Caco-2 (cell line): ENCODE results near the gene SYT6. TPM values are rescaled to one million over a fixed set of nuclear protein-coding genes. Genes with fewer than 3 reads are reported as not detected.

Source experiments
- BruUV-seq: library from RNA; stranded (reverse); fragments of 400-500 nt; replicated peaks from 2 replicates; lab custom pipeline; 2021; lab: Mats Ljungman, UMichigan
- CTCF ChIA-PET: fragments of 300-600 bp; sonication (Branson Sonifier 250); formaldehyde crosslinking; loops from one replicate; lab custom pipeline; 2022; ENCODE audit warnings: antibody characterized with exemption; lab: Charles Lee
- POLR2A ChIA-PET: fragments of 300-600 bp; sonication (Branson Sonifier 250); formaldehyde crosslinking; loops from one replicate; lab custom pipeline; 2022; ENCODE audit warnings: antibody characterized with exemption; lab: Charles Lee
- DNase-seq, 2 experiments: peaks; one replicate each; pipeline versions ENCODE4 v3.0.0 to v3.0.0-alpha.2; 2020 to 2022
- H3K27me3 ChIP-seq: replicated peaks from 2 replicates; pipeline ENCODE4 v1.6.0; 2011; ENCODE audit warnings: low read length; ENCODE audit not compliant: control insufficient read depth, insufficient read depth
- H3K36me3 ChIP-seq: 2 replicates; pipeline ENCODE4 v1.5.1; 2011; ENCODE audit warnings: low read length; ENCODE audit not compliant: control insufficient read depth, insufficient read depth
- H3K4me1 ChIP-seq: fragments of 250-450 bp; sonication (Bioruptor Pico); 2 replicates; pipeline ENCODE4 v1.5.1; 2020; ENCODE audit warnings: mild to moderate bottlenecking
- H3K4me3 ChIP-seq: 2 replicates; pipeline ENCODE4 v1.5.1; 2011; ENCODE audit warnings: low read depth, mild to moderate bottlenecking, control low read depth, low read length
- H3K9me3 ChIP-seq: fragments of 250-450 bp; sonication (Bioruptor Pico); 2 replicates; pipeline ENCODE4 v1.5.1; 2020; ENCODE audit warnings: mild to moderate bottlenecking, moderate library complexity
- H3K27ac Mint-ChIP-seq: one replicate; pipeline ENCODE4 v1.8.0; 2022; ENCODE audit warnings: mixed read lengths; ENCODE audit not compliant: unreplicated experiment
- H3K27me3 Mint-ChIP-seq: one replicate; pipeline ENCODE4 v1.8.0; 2022; ENCODE audit warnings: mixed read lengths; ENCODE audit not compliant: insufficient read depth, unreplicated experiment
- H3K36me3 Mint-ChIP-seq: one replicate; pipeline ENCODE4 v1.8.0; 2022; ENCODE audit warnings: mild to moderate bottlenecking, mixed read lengths; ENCODE audit not compliant: insufficient read depth, unreplicated experiment
- H3K4me1 Mint-ChIP-seq: one replicate; pipeline ENCODE4 v1.8.0; 2022; ENCODE audit warnings: low read depth, mixed read lengths; ENCODE audit not compliant: unreplicated experiment
- H3K4me3 Mint-ChIP-seq: one replicate; pipeline ENCODE4 v1.8.0; 2022; ENCODE audit warnings: mild to moderate bottlenecking, moderate library complexity, mixed read lengths; ENCODE audit not compliant: unreplicated experiment
- H3K9me3 Mint-ChIP-seq: one replicate; pipeline ENCODE4 v1.8.0; 2022; ENCODE audit warnings: mixed read lengths; ENCODE audit not compliant: unreplicated experiment
- intact Hi-C: fragments of 100-400 bp; cut with micrococcal nuclease; formaldehyde crosslinking; loops from one replicate; pipeline ENCODE4 v1.10.0; 2022; ENCODE audit not compliant: unreplicated experiment
- total RNA-seq: library from RNA; stranded (reverse); gene quantifications from 2 replicates; pipeline ENCODE4 v1.2.3, GENCODE V29; 2022
- TF ChIP-seq, protein P1 (sequence below), 2 experiments: fragments of 200-600 bp in 1 of 2; IDR thresholded peaks; 1 replicate in 1 of 2; 2 replicates in 1 of 2; pipeline versions ENCODE4 v1.5.1 to v1.8.0; 2011 to 2022; ENCODE audit warnings: antibody characterized with exemption in 1 of 2, control low read depth in 1 of 2, inconsistent platforms in 1 of 2, low read depth in 1 of 2, low read length in 1 of 2, mild to moderate bottlenecking in 1 of 2, moderate library complexity in 1 of 2; ENCODE audit not compliant: insufficient read depth in 1 of 2, severe bottlenecking in 1 of 2, unreplicated experiment in 1 of 2

Gene SYT6
- total RNA-seq, 1 experiment from 2014 or later: 0.32 TPM

DNA sequence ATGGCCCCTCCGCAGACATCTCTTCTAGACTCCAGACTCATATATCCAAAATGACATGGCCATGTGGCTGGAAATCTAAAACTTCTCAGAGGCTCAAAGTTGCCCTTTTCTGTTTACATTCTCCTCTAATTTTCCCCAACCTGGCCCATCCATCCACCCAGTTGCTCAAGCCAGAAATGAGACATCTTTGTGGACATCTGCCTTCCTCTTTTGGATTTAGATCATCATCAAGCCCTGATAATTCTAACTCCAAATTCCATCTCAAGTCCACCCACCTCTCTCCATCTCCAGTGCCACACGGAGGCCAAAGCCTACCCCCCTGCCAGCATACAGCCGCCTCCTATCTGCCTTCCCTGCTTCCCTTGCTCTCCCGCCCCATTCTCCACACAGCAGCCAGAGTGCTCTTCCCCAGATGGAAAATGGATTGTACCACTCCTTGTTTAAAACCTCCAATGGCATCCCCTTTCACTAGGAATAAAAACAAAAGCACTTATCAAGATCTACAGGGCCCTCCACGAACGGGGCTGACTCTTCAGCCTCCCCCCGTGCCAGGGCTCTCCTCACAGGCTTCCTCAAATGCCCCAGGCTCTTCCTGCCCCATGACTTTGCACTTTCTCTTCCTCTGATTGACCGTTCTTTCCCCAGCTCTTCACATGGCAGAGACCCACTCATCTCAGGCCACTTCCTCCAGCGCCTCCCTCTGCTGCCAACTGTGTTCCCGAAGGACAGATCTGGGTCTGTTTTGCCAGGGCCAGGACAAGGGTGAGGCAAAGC, 40.1 kb downstream of the SYT6 start:
- TF ChIP-seq, protein P1, sequence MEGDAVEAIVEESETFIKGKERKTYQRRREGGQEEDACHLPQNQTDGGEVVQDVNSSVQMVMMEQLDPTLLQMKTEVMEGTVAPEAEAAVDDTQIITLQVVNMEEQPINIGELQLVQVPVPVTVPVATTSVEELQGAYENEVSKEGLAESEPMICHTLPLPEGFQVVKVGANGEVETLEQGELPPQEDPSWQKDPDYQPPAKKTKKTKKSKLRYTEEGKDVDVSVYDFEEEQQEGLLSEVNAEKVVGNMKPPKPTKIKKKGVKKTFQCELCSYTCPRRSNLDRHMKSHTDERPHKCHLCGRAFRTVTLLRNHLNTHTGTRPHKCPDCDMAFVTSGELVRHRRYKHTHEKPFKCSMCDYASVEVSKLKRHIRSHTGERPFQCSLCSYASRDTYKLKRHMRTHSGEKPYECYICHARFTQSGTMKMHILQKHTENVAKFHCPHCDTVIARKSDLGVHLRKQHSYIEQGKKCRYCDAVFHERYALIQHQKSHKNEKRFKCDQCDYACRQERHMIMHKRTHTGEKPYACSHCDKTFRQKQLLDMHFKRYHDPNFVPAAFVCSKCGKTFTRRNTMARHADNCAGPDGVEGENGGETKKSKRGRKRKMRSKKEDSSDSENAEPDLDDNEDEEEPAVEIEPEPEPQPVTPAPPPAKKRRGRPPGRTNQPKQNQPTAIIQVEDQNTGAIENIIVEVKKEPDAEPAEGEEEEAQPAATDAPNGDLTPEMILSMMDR (IDR thresholded peaks at IDR 0.05; ENCODE audit: insufficient read depth in 1 of 2, low read depth in 1 of 2, low read length in 1 of 2, severe bottlenecking in 1 of 2, unreplicated experiment in 1 of 2): no peak
- no peaks in the 10 kb centered on the region for H3K9me3 Mint-ChIP-seq
- H3K9me3 ChIP-seq: no peaks in the 10 kb centered on the region
- no peak overlapping the region for H3K4me3 ChIP-seq
- intact Hi-C loops: no loop called here
- POLR2A ChIA-PET: no interaction called here
- no peaks in the 10 kb centered on the region for H3K4me1 ChIP-seq
- H3K4me3 Mint-ChIP-seq: no peak overlapping the region
- no TSS peak for BruUV-seq
- H3K4me1 Mint-ChIP-seq: peaks cover 6% of the 10 kb centered on the region
- DNase-seq: no peak
- no peaks in the 10 kb centered on the region for H3K36me3 Mint-ChIP-seq
- H3K27ac Mint-ChIP-seq: no peak overlapping the region
- no peaks in the 10 kb centered on the region for H3K27me3 ChIP-seq
- CTCF ChIA-PET: no interaction called here
- H3K27me3 Mint-ChIP-seq: no peaks in the 10 kb centered on the region
- H3K36me3 ChIP-seq: no peaks in the 10 kb centered on the region

DNA sequence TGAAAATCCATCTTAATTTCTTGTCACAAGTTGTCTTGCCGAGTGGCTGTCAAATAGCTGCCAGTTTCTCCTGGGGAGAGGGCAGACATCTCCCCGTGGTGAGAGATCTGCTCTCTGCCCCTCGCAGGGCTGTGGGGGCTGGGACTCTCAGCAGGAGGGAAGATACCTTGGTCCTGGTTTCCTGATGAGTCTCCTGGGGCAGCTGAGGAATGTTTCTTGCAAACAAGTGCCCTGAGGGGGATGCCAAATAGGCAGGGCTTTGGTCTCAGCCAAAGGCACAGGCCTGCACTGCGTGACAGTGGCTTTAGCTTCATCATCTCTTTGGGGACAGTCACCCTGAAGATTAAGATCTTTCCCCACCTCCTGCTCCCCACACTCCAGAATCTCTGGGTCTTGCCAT, 40.9 kb downstream of the SYT6 start:
- Mint-ChIP-seq H3K4me1 (peaks cover 6% of the 10 kb centered on the region), H3K27ac (no peak overlapping the region), H3K9me3 (no peaks in the 10 kb centered on the region), H3K4me3 (no peak overlapping the region), H3K36me3 (no peaks in the 10 kb centered on the region), H3K27me3 (no peaks in the 10 kb centered on the region)
- no peaks in the 10 kb centered on the region for H3K4me1 ChIP-seq
- no peaks in the 10 kb centered on the region for H3K36me3 ChIP-seq
- TF ChIP-seq, protein P1 (IDR thresholded peaks at IDR 0.05; ENCODE audit: insufficient read depth in 1 of 2, low read depth in 1 of 2, low read length in 1 of 2, severe bottlenecking in 1 of 2, unreplicated experiment in 1 of 2): no peak
- intact Hi-C loops: no loop called here
- POLR2A ChIA-PET: no interaction called here
- BruUV-seq: no TSS peak
- DNase-seq: no peak
- H3K27me3 ChIP-seq: no peaks in the 10 kb centered on the region
- CTCF ChIA-PET: interaction anchor here (0.5 kb wide), 1 partner anchor 17 kb away, joined by 4 read pairs; no protein-coding TSS in a partner anchor
- no peak overlapping the region for H3K4me3 ChIP-seq
- H3K9me3 ChIP-seq: no peaks in the 10 kb centered on the region

DNA sequence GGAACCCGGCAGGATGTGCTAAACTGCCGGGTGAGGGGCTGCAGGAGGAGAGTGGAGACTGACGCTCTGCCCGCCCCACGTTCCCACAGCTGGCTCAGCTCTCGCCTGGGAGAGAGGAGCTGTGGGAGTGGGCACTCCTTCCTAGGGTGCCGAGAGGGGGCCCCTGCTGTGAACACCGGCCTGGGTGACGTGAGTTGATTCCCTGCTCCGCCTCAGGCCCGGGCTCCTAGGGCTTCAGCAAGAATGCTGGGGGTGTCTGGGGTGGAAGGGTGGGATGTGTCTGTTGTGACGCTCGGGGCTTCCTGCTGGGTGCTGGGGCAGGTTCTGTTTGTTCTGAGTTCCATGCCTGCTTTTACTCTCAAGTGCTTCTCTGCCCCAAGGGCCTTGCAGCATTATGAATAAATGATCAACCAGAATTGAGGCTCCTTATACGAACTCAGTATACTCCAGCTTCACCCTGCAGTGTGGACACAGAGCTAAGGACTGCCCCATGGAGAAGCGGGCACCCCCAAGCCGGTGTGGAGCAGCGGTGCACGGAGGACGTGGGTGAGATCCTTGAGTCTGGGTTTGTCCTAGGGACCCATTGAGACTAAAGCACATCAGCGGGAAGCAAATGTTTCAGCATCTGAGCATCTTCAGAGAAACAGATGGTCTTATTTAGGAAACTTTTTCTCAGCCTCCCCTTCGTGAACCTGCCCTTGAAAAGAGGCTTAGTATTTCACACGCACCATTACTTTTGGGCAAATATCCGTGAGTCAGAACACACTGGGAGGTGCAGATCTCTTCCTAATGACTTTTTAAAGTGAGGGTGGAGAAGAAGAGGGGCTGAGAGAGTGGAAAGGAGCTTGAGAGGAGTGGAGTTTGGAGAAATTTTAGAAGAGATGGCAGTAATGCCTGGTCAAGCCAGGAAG, 41.7 kb downstream of the SYT6 start:
- Histone ChIP-seq H3K27me3 (no peaks in the 10 kb centered on the region), H3K4me1 (no peaks in the 10 kb centered on the region), H3K36me3 (no peaks in the 10 kb centered on the region), H3K9me3 (no peaks in the 10 kb centered on the region), H3K4me3 (no peak overlapping the region)
- TF ChIP-seq, protein P1 (IDR thresholded peaks at IDR 0.05; ENCODE audit: insufficient read depth in 1 of 2, low read depth in 1 of 2, low read length in 1 of 2, severe bottlenecking in 1 of 2, unreplicated experiment in 1 of 2): no peak
- Mint-ChIP-seq H3K4me3 (no peak overlapping the region), H3K4me1 (peaks cover 6% of the 10 kb centered on the region), H3K36me3 (no peaks in the 10 kb centered on the region), H3K27ac (peak overlapping the region; percentile 55), H3K9me3 (no peaks in the 10 kb centered on the region), H3K27me3 (no peaks in the 10 kb centered on the region)
- intact Hi-C loops: no loop called here
- CTCF ChIA-PET: no interaction called here
- DNase-seq: no peak
- BruUV-seq: no TSS peak
- POLR2A ChIA-PET: no interaction called here
